Measurements from ENCODE around the gene NDST3.

GRCh38 chr4:118141240-118141639, 107.0 kb downstream of the NDST3 start:
- TF ChIP-seq CTCF (IDR thresholded peaks at IDR 0.05; ENCODE audit: insufficient read depth, low read length) (no peak), POLR2AphosphoS5 (IDR thresholded peaks at IDR 0.05; ENCODE audit: low read depth) (no peak), REST (IDR thresholded peaks at IDR 0.05; ENCODE audit: insufficient replicate concordance, low read depth) (no peak), GABPA (IDR thresholded peaks at IDR 0.05; ENCODE audit: low read depth) (no peak)
